B cell (primary cell): ENCODE results near the gene TULP1.

Experiments used
- CTCF ChIP-seq: fragments of 200-600 bp; IDR thresholded peaks from one replicate; pipeline ENCODE4 v1.8.0; 2022; ENCODE audit warnings: antibody characterized with exemption, mild to moderate bottlenecking
- EZH2 ChIP-seq: IDR thresholded peaks from 2 replicates; pipeline ENCODE4 v1.6.1; 2012; ENCODE audit warnings: borderline replicate concordance, low read depth, mild to moderate bottlenecking, moderate library complexity, low read length; ENCODE audit not compliant: insufficient read depth, poor library complexity, severe bottlenecking

GRCh38 chr6:35478259-35478658, 34.4 kb downstream of the TULP1 start:
- TF ChIP-seq EZH2 (no peak), CTCF (no peak)
